HEK293 (cell line): ENCODE results near the gene COA3.

Experiments
- CTCF ChIA-PET: fragments of 350-600 bp; formaldehyde crosslinking; extraction: SDS; loops from one replicate; lab custom pipeline; 2021; ENCODE audit warnings: antibody characterized with exemption; lab: Yijun Ruan, JAX
- POLR2A ChIA-PET: fragments of 300-600 bp; formaldehyde crosslinking; extraction: SDS; loops from one replicate; lab custom pipeline; 2020; ENCODE audit warnings: antibody characterized with exemption, inconsistent platforms; lab: Yijun Ruan, JAX
- H3K27ac ChIP-seq: fragments of 200-500 bp; sonication (Bioruptor generic); 2 replicates; pipeline ENCODE4 v1.5.1; 2014; ENCODE audit warnings: low read depth, low read length, control low read depth, inconsistent platforms; ENCODE audit errors: extremely low read depth
- H3K36me3 ChIP-seq, 2 experiments: fragments of 200-500 bp in 1 of 2; sonication (Bioruptor generic) in 1 of 2; 1 replicate in 1 of 2; 2 replicates in 1 of 2; pipeline ENCODE4 v1.5.1; 2014 to 2017; ENCODE audit warnings: inconsistent platforms in 2 of 2, low read length in 2 of 2; ENCODE audit not compliant: control insufficient read depth in 2 of 2, insufficient read depth in 1 of 2
- H3K4me1 ChIP-seq: fragments of 200-500 bp; sonication (Bioruptor generic); 2 replicates; pipeline ENCODE4 v1.5.1; 2014; ENCODE audit warnings: mild to moderate bottlenecking, low read length, inconsistent platforms; ENCODE audit not compliant: control insufficient read depth, insufficient read depth
- H3K4me3 ChIP-seq: 2 replicates; pipeline ENCODE4 v1.5.1; 2011; ENCODE audit warnings: low read depth, mild to moderate bottlenecking, control low read depth, low read length, moderate library complexity
- H3K9me3 ChIP-seq: fragments of 200-500 bp; sonication (Bioruptor generic); 2 replicates; pipeline ENCODE4 v1.5.1; 2014; ENCODE audit warnings: low read depth, low read length, inconsistent platforms; ENCODE audit not compliant: control insufficient read depth, insufficient read depth
- CTCF ChIP-seq: fragments of 450-650 bp; formaldehyde crosslinking; IDR thresholded peaks from 2 replicates; pipeline ENCODE4 v1.5.1; 2016; ENCODE audit warnings: missing biosample characterization, missing genetic modification characterization
- GLI4 ChIP-seq: fragments of 450-650 bp; formaldehyde crosslinking; IDR thresholded peaks from 2 replicates; pipeline ENCODE4 v1.5.1; 2016; ENCODE audit warnings: missing biosample characterization, missing genetic modification characterization
- HOXA7 ChIP-seq: sonication (generic); formaldehyde crosslinking; IDR thresholded peaks from 2 replicates; pipeline ENCODE4 v1.8.1; 2022; ENCODE audit warnings: missing genetic modification reagents, borderline replicate concordance
- OVOL3 ChIP-seq: fragments of 450-650 bp; formaldehyde crosslinking; IDR thresholded peaks from 2 replicates; pipeline ENCODE4 v1.5.1; 2016; ENCODE audit warnings: missing biosample characterization, missing genetic modification characterization
- SCRT2 ChIP-seq: fragments of 450-650 bp; formaldehyde crosslinking; IDR thresholded peaks from 2 replicates; pipeline ENCODE4 v1.5.1; 2016; ENCODE audit warnings: missing biosample characterization, missing genetic modification characterization
- SETDB1 ChIP-seq: IDR thresholded peaks from one replicate; pipeline ENCODE4 v1.6.1; 2017; ENCODE audit warnings: mild to moderate bottlenecking, low read length, moderate library complexity, mixed read lengths; ENCODE audit not compliant: insufficient read length
- ZNF112 ChIP-seq: fragments of 450-650 bp; formaldehyde crosslinking; IDR thresholded peaks from 2 replicates; pipeline ENCODE4 v1.5.0; 2017; ENCODE audit warnings: missing biosample characterization, missing genetic modification characterization
- ZNF138 ChIP-seq: fragments of 450-650 bp; formaldehyde crosslinking; IDR thresholded peaks from 2 replicates; pipeline ENCODE4 v1.5.1; 2016; ENCODE audit warnings: missing biosample characterization, missing genetic modification characterization, borderline replicate concordance
- ZNF148 ChIP-seq: fragments of 450-650 bp; formaldehyde crosslinking; IDR thresholded peaks from 2 replicates; pipeline ENCODE4 v1.5.0; 2017; ENCODE audit warnings: missing biosample characterization, missing genetic modification characterization, borderline replicate concordance
- ZNF155 ChIP-seq: fragments of 450-650 bp; formaldehyde crosslinking; IDR thresholded peaks from 2 replicates; pipeline ENCODE4 v1.5.1; 2016; ENCODE audit warnings: missing biosample characterization, missing genetic modification characterization
- ZNF184 ChIP-seq: fragments of 450-650 bp; IDR thresholded peaks from 2 replicates; pipeline ENCODE4 v1.5.1; 2018; ENCODE audit warnings: missing biosample characterization, mild to moderate bottlenecking, missing genetic modification characterization
- ZNF292 ChIP-seq: fragments of 450-650 bp; formaldehyde crosslinking; IDR thresholded peaks from 2 replicates; pipeline ENCODE4 v1.5.1; 2016; ENCODE audit warnings: low read depth, missing biosample characterization, missing genetic modification characterization, borderline replicate concordance
- ZNF302 ChIP-seq: fragments of 450-650 bp; formaldehyde crosslinking; IDR thresholded peaks from 2 replicates; pipeline ENCODE4 v1.5.1; 2016; ENCODE audit warnings: missing biosample characterization, missing genetic modification characterization, low read depth
- ZNF350 ChIP-seq: fragments of 450-650 bp; formaldehyde crosslinking; IDR thresholded peaks from 2 replicates; pipeline ENCODE4 v1.5.0; 2017; ENCODE audit warnings: missing biosample characterization, mild to moderate bottlenecking, missing genetic modification characterization
- ZNF362 ChIP-seq: fragments of 450-650 bp; formaldehyde crosslinking; IDR thresholded peaks from 2 replicates; pipeline ENCODE4 v1.5.1; 2016; ENCODE audit warnings: missing biosample characterization, missing genetic modification characterization
- ZNF449 ChIP-seq: fragments of 450-650 bp; formaldehyde crosslinking; IDR thresholded peaks from 2 replicates; pipeline ENCODE4 v1.5.1; 2017; ENCODE audit warnings: missing biosample characterization, mild to moderate bottlenecking, missing genetic modification characterization, moderate library complexity
- ZNF549 ChIP-seq: fragments of 450-650 bp; IDR thresholded peaks from 2 replicates; pipeline ENCODE4 v1.5.1; 2018; ENCODE audit warnings: missing biosample characterization, missing genetic modification characterization, mild to moderate bottlenecking, inconsistent platforms, moderate library complexity
- ZNF560 ChIP-seq: fragments of 450-650 bp; formaldehyde crosslinking; IDR thresholded peaks from 2 replicates; pipeline ENCODE4 v1.5.1; 2017; ENCODE audit warnings: missing biosample characterization, missing genetic modification characterization, borderline replicate concordance
- ZNF610 ChIP-seq: fragments of 450-650 bp; formaldehyde crosslinking; IDR thresholded peaks from 2 replicates; pipeline ENCODE4 v1.5.1; 2016; ENCODE audit warnings: missing biosample characterization, missing genetic modification characterization, borderline replicate concordance
- ZNF792 ChIP-seq: fragments of 450-650 bp; formaldehyde crosslinking; IDR thresholded peaks from 2 replicates; pipeline ENCODE4 v1.5.1; 2016; ENCODE audit warnings: missing biosample characterization, missing genetic modification characterization
- ZNF843 ChIP-seq: fragments of 450-650 bp; formaldehyde crosslinking; IDR thresholded peaks from 2 replicates; pipeline ENCODE4 v1.5.1; 2016; ENCODE audit warnings: missing biosample characterization, missing genetic modification characterization
- TF ChIP-seq, protein P1 (sequence below): sonication (generic); formaldehyde crosslinking; IDR thresholded peaks from 2 replicates; pipeline ENCODE4 v1.8.1; 2022; ENCODE audit warnings: mild to moderate bottlenecking, moderate library complexity, missing genetic modification reagents
- TF ChIP-seq, protein P2 (sequence below): fragments of 450-650 bp; IDR thresholded peaks from 2 replicates; pipeline ENCODE4 v1.5.1; 2018; ENCODE audit warnings: missing biosample characterization, missing genetic modification characterization
- TF ChIP-seq, protein P3 (sequence below): fragments of 450-650 bp; IDR thresholded peaks from 2 replicates; pipeline ENCODE4 v1.5.1; 2018; ENCODE audit warnings: missing biosample characterization, mild to moderate bottlenecking, missing genetic modification characterization

Gene COA3

GRCh38 chr17:42832934-42833766, 34.6 kb upstream of the COA3 start, which contains the start of gene PSME3:
Gene PSME3 (plus strand): TSS chr17:42833397. CDS start chr17:42833632, 235 bp downstream.
- Histone ChIP-seq H3K36me3 (peaks cover 36% of the 10 kb centered on the region in 2 experiments), H3K4me1 (peaks cover 5% of the 10 kb centered on the region), H3K4me3 (peak within 1 kb of the TSS; percentile 86), H3K9me3 (no peaks in the 10 kb centered on the region), H3K27ac (peak within 1 kb of the TSS; percentile 83)
- CTCF ChIA-PET = interaction anchor here (0.5 to 6.4 kb wide), 10 partner anchors 10 to 505 kb away, joined by 3 to 52 read pairs (median 4); partner anchors contain the start of genes AOC2 and BECN1
- POLR2A ChIA-PET = interaction anchor here (0.6 to 3.3 kb wide), 19 partner anchors 9 to 604 kb away, joined by 3 to 35 read pairs (median 3); partner anchors contain the start of genes AOC2, BECN1, CCR10 and PSMC3IP
- no peak for TF ChIP-seq ZNF302 (tag by site-specific recombination)
- no peak for TF ChIP-seq ZNF112
- no peak for TF ChIP-seq HOXA7
- TF ChIP-seq ZNF184 (tag by site-specific recombination) = no peak
- no peak for TF ChIP-seq SCRT2
- TF ChIP-seq, protein P1, sequence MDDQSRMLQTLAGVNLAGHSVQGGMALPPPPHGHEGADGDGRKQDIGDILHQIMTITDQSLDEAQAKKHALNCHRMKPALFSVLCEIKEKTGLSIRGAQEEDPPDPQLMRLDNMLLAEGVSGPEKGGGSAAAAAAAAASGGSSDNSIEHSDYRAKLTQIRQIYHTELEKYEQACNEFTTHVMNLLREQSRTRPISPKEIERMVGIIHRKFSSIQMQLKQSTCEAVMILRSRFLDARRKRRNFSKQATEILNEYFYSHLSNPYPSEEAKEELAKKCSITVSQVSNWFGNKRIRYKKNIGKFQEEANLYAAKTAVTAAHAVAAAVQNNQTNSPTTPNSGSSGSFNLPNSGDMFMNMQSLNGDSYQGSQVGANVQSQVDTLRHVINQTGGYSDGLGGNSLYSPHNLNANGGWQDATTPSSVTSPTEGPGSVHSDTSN (CRISPR knock-in tag) = peak; percentile 86
- TF ChIP-seq ZNF449 (tag by site-specific recombination) = 0 out of 2 replicates have a peak, but pooled peaks have one; percentile 43
- no peak for TF ChIP-seq ZNF792
- TF ChIP-seq ZNF350 (tag by site-specific recombination) = no peak
- TF ChIP-seq OVOL3 = peak; percentile 32; the same call in 1 of the 2 replicates
- no peak for TF ChIP-seq SETDB1
- no peak for TF ChIP-seq ZNF549
- TF ChIP-seq CTCF (tag by site-specific recombination) = no peak; the same call in 1 of the 2 replicates
- TF ChIP-seq GLI4 (tag by site-specific recombination) = no peak; the same call in 1 of the 2 replicates
- TF ChIP-seq ZNF292 (tag by site-specific recombination) = no peak
- no peak for TF ChIP-seq ZNF362 (tag by site-specific recombination)
- TF ChIP-seq, protein P2, sequence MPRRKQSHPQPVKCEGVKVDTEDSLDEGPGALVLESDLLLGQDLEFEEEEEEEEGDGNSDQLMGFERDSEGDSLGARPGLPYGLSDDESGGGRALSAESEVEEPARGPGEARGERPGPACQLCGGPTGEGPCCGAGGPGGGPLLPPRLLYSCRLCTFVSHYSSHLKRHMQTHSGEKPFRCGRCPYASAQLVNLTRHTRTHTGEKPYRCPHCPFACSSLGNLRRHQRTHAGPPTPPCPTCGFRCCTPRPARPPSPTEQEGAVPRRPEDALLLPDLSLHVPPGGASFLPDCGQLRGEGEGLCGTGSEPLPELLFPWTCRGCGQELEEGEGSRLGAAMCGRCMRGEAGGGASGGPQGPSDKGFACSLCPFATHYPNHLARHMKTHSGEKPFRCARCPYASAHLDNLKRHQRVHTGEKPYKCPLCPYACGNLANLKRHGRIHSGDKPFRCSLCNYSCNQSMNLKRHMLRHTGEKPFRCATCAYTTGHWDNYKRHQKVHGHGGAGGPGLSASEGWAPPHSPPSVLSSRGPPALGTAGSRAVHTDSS (tag by site-specific recombination) = no peak
- no peak for TF ChIP-seq ZNF138 (tag by site-specific recombination)
- peak; percentile 70 for TF ChIP-seq ZNF843 (tag by site-specific recombination)
- TF ChIP-seq ZNF148 (tag by site-specific recombination) = no peak
- no peak for TF ChIP-seq ZNF155
- TF ChIP-seq ZNF610 (tag by site-specific recombination) = peak; percentile 93; the same call in 1 of the 2 replicates
- no peak for TF ChIP-seq ZNF560 (tag by site-specific recombination)
- TF ChIP-seq, protein P3, sequence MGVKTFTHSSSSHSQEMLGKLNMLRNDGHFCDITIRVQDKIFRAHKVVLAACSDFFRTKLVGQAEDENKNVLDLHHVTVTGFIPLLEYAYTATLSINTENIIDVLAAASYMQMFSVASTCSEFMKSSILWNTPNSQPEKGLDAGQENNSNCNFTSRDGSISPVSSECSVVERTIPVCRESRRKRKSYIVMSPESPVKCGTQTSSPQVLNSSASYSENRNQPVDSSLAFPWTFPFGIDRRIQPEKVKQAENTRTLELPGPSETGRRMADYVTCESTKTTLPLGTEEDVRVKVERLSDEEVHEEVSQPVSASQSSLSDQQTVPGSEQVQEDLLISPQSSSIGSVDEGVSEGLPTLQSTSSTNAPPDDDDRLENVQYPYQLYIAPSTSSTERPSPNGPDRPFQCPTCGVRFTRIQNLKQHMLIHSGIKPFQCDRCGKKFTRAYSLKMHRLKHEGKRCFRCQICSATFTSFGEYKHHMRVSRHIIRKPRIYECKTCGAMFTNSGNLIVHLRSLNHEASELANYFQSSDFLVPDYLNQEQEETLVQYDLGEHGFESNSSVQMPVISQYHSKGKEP (tag by site-specific recombination) = no peak
